Activated T-helper 1 cell treated with anti-CD3 and anti-CD28 coated beads, Interleukin-12 subunit alpha, Interleukin-12 subunit beta, Interleukin-2, Interleukin-4 antibody, amounts not matched to agents 30 ng/mL and 10 ng/mL and 1 ng/mL, durations not matched to agents 14 hours and 24 hours and 36 hours (primary cell): ENCODE data around the gene CNOT4. TPM values are rescaled to one million over a fixed set of nuclear protein-coding genes. Genes with fewer than 3 reads are reported as not detected.
"Not testable (repeated sequence)": the region's sequence is repeated elsewhere in the genome, so short reads cannot be mapped to it uniquely, and the experiment has no call there.

Experiments used
- DNase-seq: peaks from one replicate; pipeline ENCODE4 v3.0.0; 2021; ENCODE audit warnings: low spot score
- H3K27ac Mint-ChIP-seq: one replicate; pipeline ENCODE4 v1.8.0; 2021; ENCODE audit warnings: mild to moderate bottlenecking, mixed read lengths
- H3K27me3 Mint-ChIP-seq: one replicate; pipeline ENCODE4 v1.8.0; 2022; ENCODE audit warnings: mild to moderate bottlenecking, moderate library complexity, mixed read lengths; ENCODE audit not compliant: insufficient read depth
- H3K36me3 Mint-ChIP-seq: one replicate; pipeline ENCODE4 v1.8.0; 2021; ENCODE audit warnings: low read depth, mixed read lengths
- H3K4me1 Mint-ChIP-seq: one replicate; pipeline ENCODE4 v1.8.0; 2021; ENCODE audit warnings: low read depth, mixed read lengths
- H3K4me3 Mint-ChIP-seq: one replicate; pipeline ENCODE4 v1.8.0; 2021; ENCODE audit warnings: mild to moderate bottlenecking, moderate library complexity, mixed read lengths
- H3K9me3 Mint-ChIP-seq: one replicate; pipeline ENCODE4 v1.8.0; 2021; ENCODE audit warnings: mixed read lengths
- intact Hi-C: fragments of 100-400 bp; cut with micrococcal nuclease; formaldehyde crosslinking; loops from one replicate; pipeline ENCODE4 v1.15.1; 2024
- total RNA-seq: library from RNA; stranded (reverse); gene quantifications from 2 replicates; pipeline ENCODE4 v1.2.3, GENCODE V29; 2022

The CNOT4 gene
- total RNA-seq, 1 donor from 2014 or later = 21.3 TPM

DNA sequence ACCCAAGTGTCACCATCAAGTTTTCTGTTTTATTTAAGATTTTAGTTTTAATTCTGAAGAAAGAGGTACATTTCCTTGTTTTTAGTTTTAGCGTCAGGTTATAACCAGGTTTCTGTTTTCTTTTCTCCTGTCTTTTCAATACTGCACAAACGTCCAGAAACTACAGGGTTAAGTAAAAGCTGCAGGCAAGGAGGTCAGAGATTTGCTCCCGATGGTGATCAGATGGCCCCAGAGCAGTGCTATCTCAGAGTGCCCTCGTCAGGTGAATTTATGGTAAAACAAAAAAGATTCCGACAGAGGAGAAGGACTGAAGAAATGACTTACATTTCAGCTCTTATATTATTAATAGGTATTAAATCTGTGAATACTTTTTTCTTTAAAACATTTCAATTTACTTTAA lies 148.1 kb downstream of the CNOT4 start:
- no peak for DNase-seq
- H3K36me3 Mint-ChIP-seq = peaks cover 14% of the 10 kb centered on the region
- no peak overlapping the region for H3K4me3 Mint-ChIP-seq
- peaks cover 5% of the 10 kb centered on the region for H3K27me3 Mint-ChIP-seq
- no peaks in the 10 kb centered on the region for H3K9me3 Mint-ChIP-seq
- H3K27ac Mint-ChIP-seq = no peak overlapping the region
- H3K4me1 Mint-ChIP-seq = peaks cover 5% of the 10 kb centered on the region
- intact Hi-C loops = no loop called here

DNA sequence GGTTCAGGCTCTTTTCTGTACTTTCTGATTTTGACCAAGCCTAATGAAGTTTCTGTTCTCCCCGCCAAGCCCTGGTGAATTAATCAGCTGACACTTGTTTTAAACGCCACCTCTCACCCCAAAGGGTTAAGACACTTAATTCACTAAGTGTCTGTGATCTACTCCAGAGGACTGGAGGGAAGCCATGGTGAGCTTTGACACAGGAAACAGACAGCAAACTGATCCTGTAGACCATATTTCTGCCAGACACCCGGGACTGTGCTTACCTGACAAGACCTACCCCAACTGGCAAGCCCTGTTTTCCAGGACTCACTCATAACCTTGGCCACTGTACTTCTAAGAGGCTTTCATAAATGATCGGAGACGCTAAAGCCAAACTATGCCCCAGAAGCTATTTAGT lies 150.3 kb downstream of the CNOT4 start:
- no peaks in the 10 kb centered on the region for H3K9me3 Mint-ChIP-seq
- no peak for DNase-seq
- no peak overlapping the region for H3K27ac Mint-ChIP-seq
- H3K36me3 Mint-ChIP-seq = peaks cover 14% of the 10 kb centered on the region
- H3K4me1 Mint-ChIP-seq = peaks cover 5% of the 10 kb centered on the region
- H3K4me3 Mint-ChIP-seq = no peak overlapping the region
- intact Hi-C loops = no loop called here
- peaks cover 8% of the 10 kb centered on the region for H3K27me3 Mint-ChIP-seq

DNA sequence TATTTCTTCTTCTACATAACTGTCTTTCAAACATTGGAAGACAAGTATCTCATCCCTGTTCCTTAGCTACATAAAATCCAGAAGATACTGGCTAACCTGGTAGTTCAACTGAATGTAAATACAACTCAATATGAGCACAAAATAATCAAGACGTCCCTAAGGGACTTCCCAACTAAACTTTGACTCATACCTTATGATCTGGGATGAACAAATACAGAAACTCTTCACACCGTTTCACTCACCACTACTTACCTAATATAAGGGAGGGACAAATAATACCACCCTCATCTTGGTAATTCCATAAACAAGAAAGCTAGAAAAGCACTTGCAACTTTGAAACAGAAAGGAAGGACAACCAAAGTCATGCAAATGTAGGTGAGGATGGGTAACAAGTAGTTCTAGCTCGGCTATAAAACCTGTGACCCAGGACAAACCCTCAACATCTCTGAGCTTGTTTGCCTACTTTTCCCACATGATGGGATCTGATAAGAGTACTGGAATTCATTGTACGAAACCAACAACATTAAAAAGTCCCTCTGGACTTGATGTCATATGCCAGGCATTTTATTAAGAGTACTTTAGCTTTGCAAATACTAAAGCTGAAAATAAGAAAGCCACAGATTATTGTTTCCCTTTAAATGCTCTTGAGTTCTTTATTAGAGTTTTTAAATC lies 154.4 kb downstream of the CNOT4 start:
- H3K4me3 Mint-ChIP-seq = no peak overlapping the region
- no peak overlapping the region for H3K27ac Mint-ChIP-seq
- H3K4me1 Mint-ChIP-seq = peaks cover 5% of the 10 kb centered on the region
- intact Hi-C loops = no loop called here
- no peak for DNase-seq
- no peaks in the 10 kb centered on the region for H3K36me3 Mint-ChIP-seq
- H3K9me3 Mint-ChIP-seq = no peaks in the 10 kb centered on the region
- H3K27me3 Mint-ChIP-seq = peaks cover 8% of the 10 kb centered on the region

DNA sequence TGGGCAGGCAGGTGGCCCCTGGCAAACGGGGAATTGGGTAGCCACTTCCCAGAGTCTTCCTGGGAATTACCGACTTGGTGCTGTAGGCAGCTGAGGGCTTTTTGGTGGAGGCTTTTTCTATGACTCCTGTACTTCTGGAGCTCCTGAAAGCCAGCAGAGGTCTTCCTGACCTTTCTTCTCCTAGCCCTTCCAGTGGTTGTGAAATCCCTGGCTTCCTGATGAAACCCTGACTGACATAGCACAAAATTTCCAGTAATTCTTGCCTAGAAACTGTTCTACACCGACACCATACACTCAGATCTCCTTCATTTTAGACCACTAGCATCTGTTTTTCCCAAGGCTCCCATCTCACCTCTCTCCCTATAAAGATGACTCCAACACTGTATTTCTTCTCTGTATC lies 156.1 kb downstream of the CNOT4 start:
- Mint-ChIP-seq H3K36me3 (no peaks in the 10 kb centered on the region), H3K27me3 (peaks cover 8% of the 10 kb centered on the region), H3K4me3 (no peak overlapping the region), H3K9me3 (no peaks in the 10 kb centered on the region), H3K4me1 (peaks cover 5% of the 10 kb centered on the region), H3K27ac (no peak overlapping the region)
- intact Hi-C loops = no loop called here
- DNase-seq = no peak

DNA sequence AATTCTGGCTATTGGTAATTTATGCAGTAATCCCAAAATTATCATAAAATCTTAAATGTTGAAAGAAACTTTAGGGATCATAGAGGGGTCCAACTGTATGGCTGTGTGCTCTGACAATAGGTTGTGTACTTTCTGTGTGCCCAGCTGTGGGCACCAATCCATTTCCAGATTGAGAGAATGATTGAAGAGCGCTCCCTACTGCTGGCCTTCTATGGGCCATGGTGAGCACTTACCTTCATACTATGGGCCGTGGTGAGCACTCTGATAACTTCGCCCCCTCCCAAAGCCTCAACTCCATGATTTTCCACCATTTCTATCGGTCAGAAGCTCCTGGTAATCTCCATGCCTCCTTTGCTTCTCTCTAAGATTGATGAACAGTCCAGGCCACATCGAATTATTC lies 157.6 kb downstream of the CNOT4 start:
- Mint-ChIP-seq H3K4me3 (no peak overlapping the region), H3K4me1 (peaks cover 3% of the 10 kb centered on the region), H3K27me3 (peaks cover 4% of the 10 kb centered on the region), H3K9me3 (no peaks in the 10 kb centered on the region), H3K27ac (no peak overlapping the region), H3K36me3 (no peaks in the 10 kb centered on the region)
- intact Hi-C loops = no loop called here
- DNase-seq = no peak

DNA sequence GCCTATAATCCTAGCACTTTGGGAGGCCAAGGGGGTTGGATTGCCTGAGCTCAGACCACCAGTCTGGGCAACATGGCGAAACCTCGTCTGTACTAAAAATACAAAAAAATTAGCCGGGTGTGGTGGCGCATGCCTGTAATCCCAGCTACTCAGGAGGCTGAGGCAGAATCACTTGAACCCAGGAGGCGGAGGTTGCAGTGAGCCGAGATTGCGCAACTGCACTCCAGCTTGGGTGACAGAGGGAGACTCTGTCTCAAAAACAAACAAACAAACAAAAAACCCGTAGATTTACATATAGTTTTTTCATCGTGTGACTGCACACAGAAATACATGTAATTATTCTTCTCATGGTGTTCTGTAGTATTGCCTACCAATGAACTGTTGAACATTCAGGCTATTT lies 158.8 kb downstream of the CNOT4 start:
- H3K36me3 Mint-ChIP-seq, H3K9me3 Mint-ChIP-seq, DNase-seq, H3K4me1 Mint-ChIP-seq, H3K27ac Mint-ChIP-seq, intact Hi-C loops, H3K27me3 Mint-ChIP-seq, H3K4me3 Mint-ChIP-seq: not testable (repeated sequence)

DNA sequence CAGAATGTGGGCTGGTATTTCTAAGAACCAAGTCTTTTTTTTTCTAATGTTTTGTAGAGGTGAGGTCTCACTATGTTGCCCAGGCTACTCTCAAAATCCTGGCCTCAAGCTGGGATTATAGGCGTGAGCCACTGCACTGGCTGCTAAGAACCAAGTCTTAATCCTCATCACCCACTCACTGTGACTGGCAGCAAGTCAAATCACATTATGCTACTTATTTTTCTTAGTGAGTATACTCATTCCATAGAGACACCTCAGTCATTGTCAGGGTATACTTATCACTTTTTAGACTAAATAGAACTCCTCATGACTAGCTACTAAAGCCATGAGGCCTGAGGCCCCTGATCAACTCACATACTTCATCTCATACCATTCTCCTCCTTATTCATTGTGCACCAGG lies 160.2 kb downstream of the CNOT4 start:
- no peak overlapping the region for H3K4me3 Mint-ChIP-seq
- H3K27me3 Mint-ChIP-seq = peaks cover under 1% of the 10 kb centered on the region
- no peak overlapping the region for H3K27ac Mint-ChIP-seq
- H3K36me3 Mint-ChIP-seq = no peaks in the 10 kb centered on the region
- DNase-seq = no peak
- H3K9me3 Mint-ChIP-seq = no peaks in the 10 kb centered on the region
- intact Hi-C loops = no loop called here
- no peaks in the 10 kb centered on the region for H3K4me1 Mint-ChIP-seq

DNA sequence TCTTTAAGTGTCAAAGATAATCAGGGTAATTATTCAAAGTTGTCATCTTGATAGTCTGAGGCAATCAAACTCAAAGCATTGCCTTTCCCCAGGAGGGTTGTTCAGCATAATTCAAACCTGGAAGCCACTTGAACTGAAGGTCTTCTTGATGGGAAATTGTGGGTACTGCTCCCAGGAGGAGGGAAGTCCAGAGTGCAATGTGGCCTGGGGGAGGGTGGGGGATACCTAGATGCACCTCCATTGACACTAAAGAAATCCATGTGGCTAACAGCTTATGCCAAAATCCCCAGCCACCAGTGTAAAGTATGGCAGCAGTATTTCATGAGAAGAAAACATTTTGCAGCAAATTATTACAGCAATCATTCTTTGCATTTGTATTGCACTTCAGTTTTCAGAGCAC lies 161.4 kb downstream of the CNOT4 start:
- Mint-ChIP-seq H3K36me3 (no peaks in the 10 kb centered on the region), H3K27me3 (no peaks in the 10 kb centered on the region), H3K27ac (no peak overlapping the region), H3K9me3 (no peaks in the 10 kb centered on the region), H3K4me1 (no peaks in the 10 kb centered on the region), H3K4me3 (no peak overlapping the region)
- DNase-seq = no peak
- intact Hi-C loops = no loop called here

DNA sequence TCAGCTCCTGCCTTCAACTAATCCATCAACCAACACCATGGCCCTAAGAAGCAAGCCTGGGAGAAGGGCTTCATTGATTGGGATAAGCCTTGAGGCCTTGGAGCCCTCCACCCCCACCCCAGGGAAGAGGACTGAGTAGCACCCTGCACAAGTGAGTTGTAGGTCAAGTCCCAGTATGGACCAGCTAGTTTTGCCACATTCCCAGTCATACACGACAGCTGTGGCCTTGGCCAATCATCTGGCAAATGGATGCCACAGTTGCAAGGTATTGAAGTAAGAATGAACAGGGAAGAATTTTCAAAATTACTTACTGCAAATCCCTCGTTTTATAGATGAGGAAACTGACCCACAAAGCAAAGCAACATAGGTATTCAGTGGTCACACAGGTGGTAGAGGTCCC lies 166.5 kb downstream of the CNOT4 start:
- Mint-ChIP-seq H3K36me3 (no peaks in the 10 kb centered on the region), H3K4me1 (no peaks in the 10 kb centered on the region), H3K9me3 (no peaks in the 10 kb centered on the region), H3K4me3 (no peak overlapping the region), H3K27me3 (peaks cover 3% of the 10 kb centered on the region), H3K27ac (no peak overlapping the region)
- no peak for DNase-seq
- intact Hi-C loops = no loop called here

DNA sequence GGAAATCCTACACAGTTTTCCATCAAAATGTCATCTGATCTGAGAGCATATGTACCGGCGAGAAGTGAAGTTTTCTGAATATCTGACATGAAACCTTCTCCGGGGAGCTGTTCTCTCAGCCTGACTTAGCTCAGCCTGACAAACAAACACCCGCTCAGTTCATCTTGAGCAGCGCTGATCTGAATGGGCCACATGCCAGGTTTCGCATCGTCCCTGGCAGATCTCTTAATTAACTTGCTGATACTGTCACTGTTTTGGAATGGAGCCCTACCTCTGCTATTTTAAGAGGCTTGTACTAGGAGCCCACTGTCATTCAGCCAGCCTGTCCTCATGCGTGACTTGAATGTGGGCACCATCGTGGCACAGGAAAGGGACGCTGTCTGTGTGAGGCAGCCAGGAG lies 167.0 kb downstream of the CNOT4 start:
- intact Hi-C loops = no loop called here
- DNase-seq = no peak
- no peak overlapping the region for H3K4me3 Mint-ChIP-seq
- H3K36me3 Mint-ChIP-seq = no peaks in the 10 kb centered on the region
- no peaks in the 10 kb centered on the region for H3K9me3 Mint-ChIP-seq
- H3K27ac Mint-ChIP-seq = no peak overlapping the region
- no peaks in the 10 kb centered on the region for H3K4me1 Mint-ChIP-seq
- peaks cover 3% of the 10 kb centered on the region for H3K27me3 Mint-ChIP-seq

DNA sequence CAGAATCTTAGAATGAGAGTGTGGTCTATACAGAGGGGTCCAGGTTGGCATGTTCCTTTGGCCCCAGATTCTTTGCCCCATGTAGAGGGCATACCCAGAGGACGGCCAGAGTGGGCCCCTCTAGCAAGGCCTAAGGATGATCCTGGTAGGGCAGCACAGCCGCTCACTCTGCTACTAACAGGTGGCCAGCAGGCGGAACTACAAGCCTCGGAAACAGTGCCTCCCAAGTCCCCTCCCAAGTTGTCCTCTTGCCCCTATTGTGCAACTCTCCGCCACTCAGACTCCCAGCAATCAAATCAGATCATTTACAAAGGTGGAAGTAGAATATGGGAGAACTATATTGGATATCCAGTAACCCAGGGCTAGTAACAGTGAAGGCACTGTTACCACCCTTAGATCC lies 168.9 kb downstream of the CNOT4 start:
- H3K36me3 Mint-ChIP-seq = no peaks in the 10 kb centered on the region
- no peaks in the 10 kb centered on the region for H3K9me3 Mint-ChIP-seq

DNA sequence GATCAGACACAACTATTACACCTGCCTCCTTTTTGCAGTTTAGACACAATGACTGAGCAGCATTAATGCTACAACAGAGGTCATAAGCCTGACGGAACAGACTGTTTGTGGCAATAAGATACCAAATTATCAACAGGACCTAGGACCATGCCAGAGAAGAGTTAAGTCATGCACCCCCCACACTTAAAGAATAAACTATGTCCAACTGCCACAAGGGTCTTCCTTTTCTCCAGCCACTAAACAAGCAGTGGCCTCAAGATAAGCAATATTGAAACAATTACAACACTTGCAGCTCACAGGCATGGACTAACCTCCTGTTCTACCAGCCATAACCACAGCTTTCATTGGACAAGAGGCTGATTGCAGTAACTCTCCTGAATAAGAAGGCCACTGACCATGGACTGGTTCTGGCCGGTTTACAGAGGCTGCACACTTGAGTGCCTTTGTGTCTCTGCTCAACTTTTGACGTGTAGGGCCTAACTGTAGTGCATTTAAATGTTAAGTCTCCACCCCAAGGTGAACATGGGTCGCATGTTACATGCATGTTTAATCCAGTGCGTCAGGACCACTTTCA lies 171.8 kb downstream of the CNOT4 start:
- no peak overlapping the region for H3K27ac Mint-ChIP-seq
- intact Hi-C loops = no loop called here
- no peaks in the 10 kb centered on the region for H3K4me1 Mint-ChIP-seq
- no peaks in the 10 kb centered on the region for H3K9me3 Mint-ChIP-seq
- DNase-seq = no peak
- H3K4me3 Mint-ChIP-seq = no peak overlapping the region
- H3K27me3 Mint-ChIP-seq = peaks cover 5% of the 10 kb centered on the region
- no peaks in the 10 kb centered on the region for H3K36me3 Mint-ChIP-seq

More for the DNA sequence above, 168.9 kb downstream of the CNOT4 start:
- intact Hi-C loops = no loop called here
- Mint-ChIP-seq H3K27ac (no peak overlapping the region), H3K27me3 (peaks cover 3% of the 10 kb centered on the region), H3K4me3 (no peak overlapping the region), H3K4me1 (no peaks in the 10 kb centered on the region)
- no peak for DNase-seq

DNA sequence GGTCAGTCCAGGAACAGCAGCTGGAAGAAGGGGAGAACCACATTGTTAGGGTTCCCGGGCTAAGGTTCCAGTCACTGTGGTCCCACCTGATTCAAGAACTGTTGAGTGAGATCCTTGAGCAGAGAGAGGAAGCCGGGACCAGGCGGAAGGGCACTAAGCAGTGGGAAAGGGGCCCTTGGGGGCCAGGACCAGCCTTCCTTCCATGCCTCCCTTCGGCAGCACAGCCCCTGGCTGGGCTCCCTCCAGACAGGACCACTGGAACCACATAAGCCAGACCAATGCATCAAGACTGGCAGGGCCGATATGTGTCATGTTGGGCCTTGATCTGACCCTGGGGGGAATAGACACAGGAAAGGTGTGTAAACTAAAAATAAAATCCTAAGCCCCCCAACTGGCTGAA lies 172.4 kb downstream of the CNOT4 start:
- intact Hi-C loops = no loop called here
- Mint-ChIP-seq H3K4me1 (no peaks in the 10 kb centered on the region), H3K27me3 (peaks cover 5% of the 10 kb centered on the region), H3K36me3 (no peaks in the 10 kb centered on the region), H3K27ac (no peak overlapping the region), H3K9me3 (no peaks in the 10 kb centered on the region), H3K4me3 (no peak overlapping the region)
- no peak for DNase-seq
